Spleen (tissue), 11 donors: ENCODE results near the gene UNC79. TPM values are rescaled to one million over a fixed set of nuclear protein-coding genes. Genes with fewer than 3 reads are reported as not detected.

ENCODE experiments used
- DNase-seq: peaks from one replicate; pipeline ENCODE4 v3.0.0-alpha.2; 2020
- H3K27ac ChIP-seq, 8 donors: fragments of 200-600 bp; sonication (generic) in 7 of 8; 1 replicate in 4 of 8; 2 replicates in 4 of 8; pipeline versions ENCODE4 v1.5.0 to v1.8.0; 2016 to 2021; ENCODE audit warnings: inconsistent platforms in 4 of 8, mild to moderate bottlenecking in 4 of 8, moderate library complexity in 1 of 8
- H3K27me3 ChIP-seq, 7 donors: fragments of 200-600 bp; sonication (generic) in 6 of 7; replicated peaks in 1 of 7; 1 replicate in 4 of 7; 2 replicates in 3 of 7; pipeline versions ENCODE4 v1.5.0 to v1.8.0; 2016 to 2021; ENCODE audit warnings: inconsistent platforms in 3 of 7, mild to moderate bottlenecking in 1 of 7
- H3K36me3 ChIP-seq, 6 donors: fragments of 200-600 bp; sonication (generic) in 5 of 6; 1 replicate in 4 of 6; 2 replicates in 2 of 6; pipeline versions ENCODE4 v1.5.0 to v1.8.0; 2016 to 2021; ENCODE audit warnings: inconsistent platforms in 2 of 6
- H3K4me1 ChIP-seq, 6 donors: fragments of 200-600 bp; sonication (generic) in 5 of 6; 1 replicate in 3 of 6; 2 replicates in 3 of 6; pipeline versions ENCODE4 v1.5.0 to v1.8.0; 2016 to 2021; ENCODE audit warnings: inconsistent platforms in 3 of 6
- H3K4me3 ChIP-seq, 8 donors: fragments of 200-600 bp; sonication (generic) in 7 of 8; 1 replicate in 4 of 8; 2 replicates in 4 of 8; pipeline versions ENCODE4 v1.5.0 to v1.8.0; 2016 to 2021; ENCODE audit warnings: inconsistent platforms in 4 of 8, mild to moderate bottlenecking in 4 of 8, moderate library complexity in 2 of 8
- H3K9me3 ChIP-seq, 8 donors: fragments of 200-600 bp; sonication (generic) in 7 of 8; 1 replicate in 4 of 8; 2 replicates in 4 of 8; pipeline versions ENCODE4 v1.5.0 to v1.8.0; 2016 to 2021; ENCODE audit warnings: inconsistent platforms in 4 of 8
- CTCF ChIP-seq, 11 experiments: fragments of 200-600 bp in 7 of 11; fragments of 450-650 bp in 4 of 11; sonication (generic) in 4 of 11; IDR thresholded peaks in 8 of 11; conservative IDR thresholded peaks in 3 of 11; 1 replicate in 7 of 11; 2 replicates in 4 of 11; pipeline versions ENCODE4 v1.4.0 to v1.8.0; 2016 to 2021; ENCODE audit warnings: antibody characterized with exemption in 11 of 11, inconsistent platforms in 4 of 11, mild to moderate bottlenecking in 1 of 11
- POLR2A ChIP-seq, 3 donors: fragments of 450-650 bp; IDR thresholded peaks; one replicate each; pipeline ENCODE4 v1.5.1; 2017; ENCODE audit warnings: antibody characterized with exemption in 3 of 3, mild to moderate bottlenecking in 1 of 3
- POLR2AphosphoS5 ChIP-seq, 3 donors: sonication (generic); formaldehyde crosslinking; IDR thresholded peaks; one replicate each; pipeline ENCODE4 v1.5.1; 2017; ENCODE audit warnings: antibody characterized with exemption in 3 of 3
- WGBS, 5 donors: extraction: QIAGEN DNeasy Blood & Tissue Kit in 3 of 5; methylation state at CpG; one replicate each; pipeline versions ENCODE4 v1.1.5 to v1.1.7; 2013 to 2018; 5-methylcytosine and 5-hydroxymethylcytosine counted together
- intact Hi-C: fragments of 100-400 bp; cut with DNase I; formaldehyde crosslinking; loops from one replicate; pipeline ENCODE4 v1.15.0; 2023; ENCODE audit warnings: low total_unique reads
- polyA plus RNA-seq, 3 donors: library from polyadenylated mRNA; stranded (reverse); fragments of 200-250 nt; gene quantifications; one replicate each; pipeline ENCODE4 v1.2.1, GENCODE V29; 2013
- total RNA-seq, 7 donors: library from RNA; depleted of rRNA in 3 of 7; stranded (reverse); fragments of >200 nt in 3 of 7; fragmentation: NEBNext Ultra II Directional in 4 of 7; extraction: Animal tissue kit (Norgen Biotek cat#: 25700) in 4 of 7; gene quantifications; one replicate each; pipeline versions ENCODE4 v1.1.0 to v1.2.1, GENCODE V29; 2016 to 2021
- donor health status: healthy with polysubstance abuse.
- donor health status: DM: no; HTN: no; CAD: no; lungs with moderate emphysema.
- donor health status: DM: no; HTN: no; CAD: no.
- donor health status: Bipolar disorder and iron deficiency.
- donor health status: healthy.
- donor health status: DM: no; HTN: no; CAD: no.
- donor health status: DM: yes; HTN: yes; CAD: no.

UNC79 gene
- total and polyA plus RNA-seq, 10 donors, result 0.03 to 0.24 (median 0.08) TPM; not detected in 2

- H3K27me3 ChIP-seq, result peaks cover 0 to 19% (median 0%) of the 10 kb centered on the region in 7 donors
- intact Hi-C loops, result no loop called here
- H3K27ac ChIP-seq, result no peak overlapping the region
- H3K4me1 ChIP-seq, result no peaks in the 10 kb centered on the region
- 83 to 88% (median 86%) methylated on average over 6 of the region's 6 CpGs for WGBS, 5 donors
- H3K36me3 ChIP-seq, result no peaks in the 10 kb centered on the region
- no peak overlapping the region for H3K4me3 ChIP-seq
- H3K9me3 ChIP-seq, result peaks cover 0 to 24% (median 13%) of the 10 kb centered on the region in 8 donors
- no peak for TF ChIP-seq POLR2AphosphoS5 (IDR thresholded peaks at IDR 0.05)
- TF ChIP-seq POLR2A (IDR thresholded peaks at IDR 0.05), result no peak
- TF ChIP-seq CTCF (IDR thresholded peaks at IDR 0.05 in 8 of 11, conservative IDR thresholded peaks at IDR 0.05 in 3 of 11), result no peak
- DNase-seq, result no peak
Measured at GRCh38 chr14:93703941-93704340, 273.2 kb downstream of the UNC79 start.

- Histone ChIP-seq H3K27me3 (peaks cover 0 to 19% (median 0%) of the 10 kb centered on the region in 7 donors), H3K27ac (no peak overlapping the region), H3K4me1 (no peaks in the 10 kb centered on the region), H3K36me3 (no peaks in the 10 kb centered on the region), H3K4me3 (no peak overlapping the region), H3K9me3 (peaks cover 0 to 7% (median 0%) of the 10 kb centered on the region in 8 donors)
- TF ChIP-seq CTCF (IDR thresholded peaks at IDR 0.05 in 8 of 11, conservative IDR thresholded peaks at IDR 0.05 in 3 of 11) (no peak), POLR2AphosphoS5 (IDR thresholded peaks at IDR 0.05) (no peak), POLR2A (IDR thresholded peaks at IDR 0.05) (no peak)
- no peak for DNase-seq
- WGBS, 5 donors, result 85 to 88% (median 86%) methylated on average over 15 of the region's 15 CpGs
- intact Hi-C loops, result no loop called here
Measured at GRCh38 chr14:93705513-93706156, 274.9 kb downstream of the UNC79 start.

- TF ChIP-seq POLR2AphosphoS5 (IDR thresholded peaks at IDR 0.05) (no peak), CTCF (IDR thresholded peaks at IDR 0.05 in 8 of 11, conservative IDR thresholded peaks at IDR 0.05 in 3 of 11) (no peak), POLR2A (IDR thresholded peaks at IDR 0.05) (no peak)
- no peaks in the 10 kb centered on the region for H3K36me3 ChIP-seq
- H3K27ac ChIP-seq, result no peak overlapping the region
- WGBS, 5 donors, result 84 to 88% (median 86%) methylated on average over 21 of the region's 21 CpGs
- no peak for DNase-seq
- intact Hi-C loops, result no loop called here
- H3K9me3 ChIP-seq, result no peaks in the 10 kb centered on the region
- no peak overlapping the region for H3K4me3 ChIP-seq
- no peaks in the 10 kb centered on the region for H3K4me1 ChIP-seq
- peaks cover 0 to 19% (median 0%) of the 10 kb centered on the region in 7 donors for H3K27me3 ChIP-seq
Measured at GRCh38 chr14:93706360-93706955, 275.7 kb downstream of the UNC79 start.

- Histone ChIP-seq H3K4me3 (no peak overlapping the region), H3K36me3 (no peaks in the 10 kb centered on the region), H3K9me3 (no peaks in the 10 kb centered on the region), H3K4me1 (no peaks in the 10 kb centered on the region), H3K27me3 (peaks cover 0 to 14% (median 0%) of the 10 kb centered on the region in 7 donors), H3K27ac (no peak overlapping the region)
- WGBS, 5 donors, result 64 to 83% (median 70%) methylated on average over 3 of the region's 3 CpGs
- intact Hi-C loops, result no loop called here
- DNase-seq, result no peak
- TF ChIP-seq CTCF (IDR thresholded peaks at IDR 0.05 in 8 of 11, conservative IDR thresholded peaks at IDR 0.05 in 3 of 11) (no peak), POLR2A (IDR thresholded peaks at IDR 0.05) (no peak)
Measured at GRCh38 chr14:93707475-93707874, 276.7 kb downstream of the UNC79 start.
